WTC11 (cell line): ENCODE measurements around the gene TFDP3.

Experiments
- ELF4 ChIP-seq: sonication (generic); formaldehyde crosslinking; IDR thresholded peaks from 2 replicates; pipeline ENCODE4 v1.8.1; 2022; ENCODE audit warnings: low read depth, mild to moderate bottlenecking, moderate library complexity, missing genetic modification reagents
- GTF2I ChIP-seq: fragments of 250-450 bp; sonication (Bioruptor Pico); conservative IDR thresholded peaks from 2 replicates; pipeline ENCODE4 v1.4.0; 2021; ENCODE audit warnings: mild to moderate bottlenecking
- SP1 ChIP-seq: sonication (generic); formaldehyde crosslinking; conservative IDR thresholded peaks from 2 replicates; pipeline ENCODE4 v1.8.1; 2022; ENCODE audit warnings: missing genetic modification reagents
- TCF7 ChIP-seq: sonication (generic); formaldehyde crosslinking; IDR thresholded peaks from 2 replicates; pipeline ENCODE4 v1.8.0; 2022; ENCODE audit warnings: mild to moderate bottlenecking, low read depth, missing genetic modification reagents, moderate library complexity
- TEAD1 ChIP-seq: sonication (generic); formaldehyde crosslinking; IDR thresholded peaks from 2 replicates; pipeline ENCODE4 v1.8.0; 2022; ENCODE audit warnings: mild to moderate bottlenecking, missing genetic modification reagents
- ZBTB21 ChIP-seq: sonication (generic); formaldehyde crosslinking; IDR thresholded peaks from 2 replicates; pipeline ENCODE4 v1.8.1; 2023; ENCODE audit warnings: mild to moderate bottlenecking, missing genetic modification reagents, borderline replicate concordance
- ZNF121 ChIP-seq: sonication (generic); formaldehyde crosslinking; IDR thresholded peaks from 2 replicates; pipeline ENCODE4 v1.8.0; 2023; ENCODE audit warnings: missing genetic modification reagents
- TF ChIP-seq, protein P1 (sequence below): fragments of 200-600 bp; IDR thresholded peaks from 2 replicates; pipeline ENCODE4 v1.8.0; 2022; ENCODE audit warnings: antibody characterized with exemption
- TF ChIP-seq, protein P2 (sequence below): sonication (generic); formaldehyde crosslinking; IDR thresholded peaks from 2 replicates; pipeline ENCODE4 v1.8.0; 2022; ENCODE audit warnings: mild to moderate bottlenecking, missing genetic modification reagents
- TF ChIP-seq, protein P3 (sequence below): fragments of 250-450 bp; sonication (Bioruptor Pico); IDR thresholded peaks from 2 replicates; pipeline ENCODE4 v1.9.0; 2021; ENCODE audit warnings: mild to moderate bottlenecking
- TF ChIP-seq, protein P4 (sequence below): sonication (generic); formaldehyde crosslinking; IDR thresholded peaks from 2 replicates; pipeline ENCODE4 v1.8.1; 2022; ENCODE audit warnings: mild to moderate bottlenecking, missing genetic modification reagents, moderate library complexity, borderline replicate concordance
- TF ChIP-seq, protein P5 (sequence below): fragments of 250-450 bp; sonication (Bioruptor Pico); IDR thresholded peaks from 2 replicates; pipeline ENCODE4 v1.8.0; 2021; ENCODE audit warnings: mild to moderate bottlenecking
- TF ChIP-seq, protein P6 (sequence below): sonication (generic); formaldehyde crosslinking; conservative IDR thresholded peaks from 2 replicates; pipeline ENCODE4 v1.8.1; 2022; ENCODE audit warnings: mild to moderate bottlenecking, missing genetic modification reagents

DNA sequence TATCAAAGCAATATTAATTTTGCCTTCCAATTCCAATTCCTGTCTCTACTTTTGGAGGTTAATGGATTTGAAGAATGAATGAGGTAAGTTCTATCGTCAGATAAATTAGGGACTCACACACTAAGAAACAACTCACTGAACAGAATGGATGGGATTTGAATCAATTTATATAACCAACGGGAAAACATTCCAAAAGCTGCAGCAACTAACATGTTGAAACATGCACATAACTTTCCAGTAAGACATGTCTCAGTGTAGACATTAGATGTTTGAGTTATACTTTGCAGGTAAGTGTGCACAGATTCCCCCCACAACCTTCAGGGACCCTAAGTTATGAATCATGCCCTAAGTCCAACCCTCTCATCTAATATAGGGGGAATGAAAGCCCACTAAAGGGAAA is 34.3 kb downstream of the TFDP3 start:
- no peak for TF ChIP-seq TCF7
- TF ChIP-seq, protein P1, sequence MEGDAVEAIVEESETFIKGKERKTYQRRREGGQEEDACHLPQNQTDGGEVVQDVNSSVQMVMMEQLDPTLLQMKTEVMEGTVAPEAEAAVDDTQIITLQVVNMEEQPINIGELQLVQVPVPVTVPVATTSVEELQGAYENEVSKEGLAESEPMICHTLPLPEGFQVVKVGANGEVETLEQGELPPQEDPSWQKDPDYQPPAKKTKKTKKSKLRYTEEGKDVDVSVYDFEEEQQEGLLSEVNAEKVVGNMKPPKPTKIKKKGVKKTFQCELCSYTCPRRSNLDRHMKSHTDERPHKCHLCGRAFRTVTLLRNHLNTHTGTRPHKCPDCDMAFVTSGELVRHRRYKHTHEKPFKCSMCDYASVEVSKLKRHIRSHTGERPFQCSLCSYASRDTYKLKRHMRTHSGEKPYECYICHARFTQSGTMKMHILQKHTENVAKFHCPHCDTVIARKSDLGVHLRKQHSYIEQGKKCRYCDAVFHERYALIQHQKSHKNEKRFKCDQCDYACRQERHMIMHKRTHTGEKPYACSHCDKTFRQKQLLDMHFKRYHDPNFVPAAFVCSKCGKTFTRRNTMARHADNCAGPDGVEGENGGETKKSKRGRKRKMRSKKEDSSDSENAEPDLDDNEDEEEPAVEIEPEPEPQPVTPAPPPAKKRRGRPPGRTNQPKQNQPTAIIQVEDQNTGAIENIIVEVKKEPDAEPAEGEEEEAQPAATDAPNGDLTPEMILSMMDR: no peak
- TF ChIP-seq, protein P2, sequence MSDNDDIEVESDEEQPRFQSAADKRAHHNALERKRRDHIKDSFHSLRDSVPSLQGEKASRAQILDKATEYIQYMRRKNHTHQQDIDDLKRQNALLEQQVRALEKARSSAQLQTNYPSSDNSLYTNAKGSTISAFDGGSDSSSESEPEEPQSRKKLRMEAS (CRISPR knock-in tag): no peak
- TF ChIP-seq ZNF121 (CRISPR knock-in tag): no peak
- TF ChIP-seq ELF4 (CRISPR knock-in tag): no peak
- TF ChIP-seq ZBTB21: no peak
- TF ChIP-seq, protein P3, sequence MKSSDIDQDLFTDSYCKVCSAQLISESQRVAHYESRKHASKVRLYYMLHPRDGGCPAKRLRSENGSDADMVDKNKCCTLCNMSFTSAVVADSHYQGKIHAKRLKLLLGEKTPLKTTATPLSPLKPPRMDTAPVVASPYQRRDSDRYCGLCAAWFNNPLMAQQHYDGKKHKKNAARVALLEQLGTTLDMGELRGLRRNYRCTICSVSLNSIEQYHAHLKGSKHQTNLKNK (CRISPR knock-in tag): no peak
- TF ChIP-seq, protein P4, sequence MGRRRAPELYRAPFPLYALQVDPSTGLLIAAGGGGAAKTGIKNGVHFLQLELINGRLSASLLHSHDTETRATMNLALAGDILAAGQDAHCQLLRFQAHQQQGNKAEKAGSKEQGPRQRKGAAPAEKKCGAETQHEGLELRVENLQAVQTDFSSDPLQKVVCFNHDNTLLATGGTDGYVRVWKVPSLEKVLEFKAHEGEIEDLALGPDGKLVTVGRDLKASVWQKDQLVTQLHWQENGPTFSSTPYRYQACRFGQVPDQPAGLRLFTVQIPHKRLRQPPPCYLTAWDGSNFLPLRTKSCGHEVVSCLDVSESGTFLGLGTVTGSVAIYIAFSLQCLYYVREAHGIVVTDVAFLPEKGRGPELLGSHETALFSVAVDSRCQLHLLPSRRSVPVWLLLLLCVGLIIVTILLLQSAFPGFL: no peak
- no peak for TF ChIP-seq GTF2I
- TF ChIP-seq TEAD1 (CRISPR knock-in tag): no peak
- TF ChIP-seq, protein P5, sequence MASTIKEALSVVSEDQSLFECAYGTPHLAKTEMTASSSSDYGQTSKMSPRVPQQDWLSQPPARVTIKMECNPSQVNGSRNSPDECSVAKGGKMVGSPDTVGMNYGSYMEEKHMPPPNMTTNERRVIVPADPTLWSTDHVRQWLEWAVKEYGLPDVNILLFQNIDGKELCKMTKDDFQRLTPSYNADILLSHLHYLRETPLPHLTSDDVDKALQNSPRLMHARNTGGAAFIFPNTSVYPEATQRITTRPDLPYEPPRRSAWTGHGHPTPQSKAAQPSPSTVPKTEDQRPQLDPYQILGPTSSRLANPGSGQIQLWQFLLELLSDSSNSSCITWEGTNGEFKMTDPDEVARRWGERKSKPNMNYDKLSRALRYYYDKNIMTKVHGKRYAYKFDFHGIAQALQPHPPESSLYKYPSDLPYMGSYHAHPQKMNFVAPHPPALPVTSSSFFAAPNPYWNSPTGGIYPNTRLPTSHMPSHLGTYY (CRISPR knock-in tag): no peak
- TF ChIP-seq, protein P6, sequence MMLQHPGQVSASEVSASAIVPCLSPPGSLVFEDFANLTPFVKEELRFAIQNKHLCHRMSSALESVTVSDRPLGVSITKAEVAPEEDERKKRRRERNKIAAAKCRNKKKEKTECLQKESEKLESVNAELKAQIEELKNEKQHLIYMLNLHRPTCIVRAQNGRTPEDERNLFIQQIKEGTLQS (CRISPR knock-in tag): no peak
- TF ChIP-seq SP1 (CRISPR knock-in tag): no peak
